Calu3 (cell line): ENCODE measurements around the gene HSPA1A. TPM values are rescaled to one million over a fixed set of nuclear protein-coding genes. Genes with fewer than 3 reads are reported as not detected.
A peak's percentile ranks its signal among the peaks of the same experiment; 100 is the strongest.

Experiments
- Bru-seq: library from RNA; stranded (reverse); fragments of 400-500 nt; gene quantifications from one replicate; lab custom pipeline; 2021; lab: Mats Ljungman, UMichigan
- BruChase-seq, 2 experiments: library from RNA; stranded (reverse); fragments of 400-500 nt; gene quantifications; one replicate each; lab custom pipeline; 2021; lab: Mats Ljungman, UMichigan
- BruUV-seq: library from RNA; stranded (reverse); fragments of 400-500 nt; replicated peaks from 2 replicates; lab custom pipeline; 2021; lab: Mats Ljungman, UMichigan
- CTCF ChIA-PET: fragments of 300-600 bp; sonication (Branson Sonifier 250); formaldehyde crosslinking; loops from one replicate; lab custom pipeline; 2022; ENCODE audit warnings: antibody characterized with exemption; lab: Charles Lee
- DNase-seq: peaks from one replicate; pipeline ENCODE4 v3.0.0; 2022
- H3K27ac Mint-ChIP-seq: one replicate; pipeline ENCODE4 v1.8.0; 2022; ENCODE audit warnings: mixed read lengths; ENCODE audit not compliant: unreplicated experiment
- H3K27me3 Mint-ChIP-seq: one replicate; pipeline ENCODE4 v1.8.0; 2022; ENCODE audit warnings: mixed read lengths; ENCODE audit not compliant: unreplicated experiment
- H3K36me3 Mint-ChIP-seq: one replicate; pipeline ENCODE4 v1.8.0; 2022; ENCODE audit warnings: mild to moderate bottlenecking, moderate library complexity, mixed read lengths; ENCODE audit not compliant: insufficient read depth, unreplicated experiment
- H3K4me1 Mint-ChIP-seq: one replicate; pipeline ENCODE4 v1.8.0; 2022; ENCODE audit warnings: mild to moderate bottlenecking, low read depth, mixed read lengths; ENCODE audit not compliant: unreplicated experiment
- H3K4me3 Mint-ChIP-seq: one replicate; pipeline ENCODE4 v1.8.0; 2022; ENCODE audit warnings: mild to moderate bottlenecking, low read depth, moderate library complexity, mixed read lengths; ENCODE audit not compliant: unreplicated experiment
- H3K9me3 Mint-ChIP-seq: one replicate; pipeline ENCODE4 v1.8.0; 2022; ENCODE audit warnings: low read depth, mixed read lengths; ENCODE audit not compliant: unreplicated experiment
- CTCF ChIP-seq: fragments of 200-600 bp; IDR thresholded peaks from one replicate; pipeline ENCODE4 v1.8.0; 2022; ENCODE audit warnings: antibody characterized with exemption; ENCODE audit not compliant: unreplicated experiment
- intact Hi-C: fragments of 100-400 bp; cut with micrococcal nuclease; formaldehyde crosslinking; loops from one replicate; pipeline ENCODE4 v1.10.0; 2022; ENCODE audit not compliant: unreplicated experiment
- long read RNA-seq: library from polyadenylated mRNA; stranded (forward); transcript quantifications from one replicate; pipeline ENCODE4 v2.0.0, GENCODE V29; 2022
- total RNA-seq: library from RNA; stranded (reverse); gene quantifications from 2 replicates; pipeline ENCODE4 v1.2.3, GENCODE V29; 2022

Gene HSPA1A
- 1,238 and 1,263 TPM in 2 replicates for total RNA-seq
- percentile 94 among the genes with signal in this experiment for Bru-seq, nascent RNA
- BruChase-seq, experiment 1, labeled RNA remaining after a 6-hour chase, result percentile 99 among the genes with signal in this experiment
- percentile 99 among the genes with signal in this experiment for BruChase-seq, experiment 2, labeled RNA remaining after a 2-hour chase
- long read RNA-seq, transcript HSPA1A-201 (1 exons, 2,483 nt), result major isoform, 449 of 449 reads
- long read RNA-seq, partial matches to known transcripts, result 0 of 449 reads
- long read RNA-seq, other reads (novel, unspliced or antisense), result 0 of 449 reads

DNA sequence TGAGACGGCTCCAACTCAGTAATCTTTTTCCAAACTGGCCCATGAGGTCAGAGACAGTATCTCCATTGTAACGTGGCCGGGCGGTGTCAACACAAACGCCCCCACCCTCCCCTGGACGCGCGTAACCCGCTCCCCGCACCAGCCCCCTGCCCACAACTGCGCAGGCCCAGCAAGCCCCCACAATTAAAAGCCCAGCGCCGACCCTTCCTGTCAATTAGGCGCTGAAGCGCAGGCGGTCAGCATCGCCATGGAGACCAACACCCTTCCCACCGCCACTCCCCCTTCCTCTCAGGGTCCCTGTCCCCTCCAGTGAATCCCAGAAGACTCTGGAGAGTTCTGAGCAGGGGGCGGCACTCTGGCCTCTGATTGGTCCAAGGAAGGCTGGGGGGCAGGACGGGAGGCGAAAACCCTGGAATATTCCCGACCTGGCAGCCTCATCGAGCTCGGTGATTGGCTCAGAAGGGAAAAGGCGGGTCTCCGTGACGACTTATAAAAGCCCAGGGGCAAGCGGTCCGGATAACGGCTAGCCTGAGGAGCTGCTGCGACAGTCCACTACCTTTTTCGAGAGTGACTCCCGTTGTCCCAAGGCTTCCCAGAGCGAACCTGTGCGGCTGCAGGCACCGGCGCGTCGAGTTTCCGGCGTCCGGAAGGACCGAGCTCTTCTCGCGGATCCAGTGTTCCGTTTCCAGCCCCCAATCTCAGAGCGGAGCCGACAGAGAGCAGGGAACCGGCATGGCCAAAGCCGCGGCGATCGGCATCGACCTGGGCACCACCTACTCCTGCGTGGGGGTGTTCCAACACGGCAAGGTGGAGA is at the start of gene HSPA1A, which contains the start of gene HSPA1L:
Gene HSPA1A (plus strand): TSS at position 519 of the 814 bp plus-strand sequence. CDS start 214 bp downstream, at position 733.
Gene HSPA1L (minus strand): TSS at position 259 of the 814 bp plus-strand sequence. CDS start 3,311 bp downstream, outside the sequence.
- Mint-ChIP-seq H3K4me3 (peak within 1 kb of the TSS; percentile 79), H3K27me3 (no peaks in the 10 kb centered on the region), H3K27ac (peak within 1 kb of the TSS; percentile 97), H3K36me3 (peaks cover 54% of the 10 kb centered on the region), H3K4me1 (peaks cover 25% of the 10 kb centered on the region), H3K9me3 (no peaks in the 10 kb centered on the region)
- DNase-seq, result peak; percentile 100
- no TSS peak for BruUV-seq
- intact Hi-C loops, result no loop called here
- no peak for TF ChIP-seq CTCF
- CTCF ChIA-PET, result interaction anchor here (0.5 to 2.7 kb wide), 21 partner anchors 9 to 1299 kb away, joined by 3 to 19 read pairs (median 6); partner anchors contain the start of genes ABHD16A, CLIC1, HSPA1B and LSM2

DNA sequence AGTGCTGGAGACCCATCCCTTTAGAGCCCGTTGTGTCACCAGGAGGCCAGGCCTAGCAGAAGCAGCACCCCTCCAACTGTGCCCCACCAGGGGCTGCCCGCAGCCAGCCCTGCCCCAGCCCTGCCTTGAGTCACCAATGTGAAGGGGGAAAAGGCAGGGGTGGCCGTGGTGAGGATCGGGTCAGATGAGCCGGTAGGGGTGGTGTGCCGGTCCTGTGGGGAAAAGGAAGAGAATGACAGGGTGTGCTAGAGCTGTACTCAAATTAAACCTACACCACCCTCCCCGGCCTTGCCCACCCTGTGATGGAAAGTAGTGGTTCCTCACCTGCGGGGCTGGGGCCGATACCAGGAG is 49.8 kb upstream of the HSPA1A start:
- H3K27me3 Mint-ChIP-seq, result no peaks in the 10 kb centered on the region
- no peaks in the 10 kb centered on the region for H3K9me3 Mint-ChIP-seq
- BruUV-seq, result no TSS peak
- intact Hi-C loops, result no loop called here
- no peak for DNase-seq
- H3K4me3 Mint-ChIP-seq, result no peak overlapping the region
- peaks cover 21% of the 10 kb centered on the region for H3K4me1 Mint-ChIP-seq
- CTCF ChIA-PET, result no interaction called here
- no peak for TF ChIP-seq CTCF
- H3K36me3 Mint-ChIP-seq, result peaks cover 32% of the 10 kb centered on the region
- H3K27ac Mint-ChIP-seq, result no peak overlapping the region

GRCh38 chr6:31765910-31766794 is 49.2 kb upstream of the HSPA1A start:
- intact Hi-C loops, result no loop called here
- BruUV-seq, result no TSS peak
- TF ChIP-seq CTCF, result no peak
- Mint-ChIP-seq H3K27me3 (no peaks in the 10 kb centered on the region), H3K4me1 (peaks cover 17% of the 10 kb centered on the region), H3K27ac (no peak overlapping the region), H3K9me3 (no peaks in the 10 kb centered on the region), H3K4me3 (no peak overlapping the region), H3K36me3 (peaks cover 29% of the 10 kb centered on the region)
- no peak for DNase-seq
- CTCF ChIA-PET, result no interaction called here
